GM12878 (cell line): ENCODE measurements around the gene CCDC47. TPM values are rescaled to one million over a fixed set of nuclear protein-coding genes. Genes with fewer than 3 reads are reported as not detected.

Experiments
- ATAC-seq: fragments of 200-7000 bp; cut with Tn5 transposase; 3 replicates; pipeline ENCODE4 v1.9.1; 2020; ENCODE audit warnings: mild to moderate bottlenecking, moderate library complexity
- BruUV-seq: library from RNA; stranded (reverse); fragments of 400-500 nt; replicated peaks from 2 replicates; lab custom pipeline; 2021; lab: Mats Ljungman, UMichigan
- CTCF ChIA-PET: fragments of 300-600 bp; sonication (Branson Sonifier 250); formaldehyde crosslinking; extraction: SDS; loops from one replicate; lab custom pipeline; 2021; ENCODE audit warnings: inconsistent platforms; lab: Yijun Ruan, JAX
- POLR2A ChIA-PET: fragments of 350-600 bp; formaldehyde crosslinking; extraction: SDS; loops from one replicate; lab custom pipeline; 2021; ENCODE audit warnings: inconsistent platforms; lab: Charles Lee
- RAD21 ChIA-PET: fragments of 300-600 bp; sonication (Branson Sonifier 250); formaldehyde crosslinking; loops from one replicate; lab custom pipeline; 2023; ENCODE audit warnings: antibody characterized with exemption; ENCODE audit not compliant: unreplicated experiment; lab: Charles Lee
- SMC1A ChIA-PET: fragments of 300-600 bp; sonication (Branson Sonifier 250); formaldehyde crosslinking; loops from one replicate; lab custom pipeline; 2023; ENCODE audit not compliant: unreplicated experiment, uncharacterized antibody; lab: Charles Lee
- DNase-seq: peaks from one replicate; pipeline ENCODE4 v3.0.0-alpha.2; 2011; ENCODE audit warnings: low read depth, low spot score
- FAIRE-seq: peaks from 3 replicates; lab custom pipeline; 2011; peaks lifted over from hg19 to GRCh38; lab: Jason Lieb, UNC
- H2AFZ ChIP-seq: 2 replicates; pipeline ENCODE4 v1.6.0; 2011; ENCODE audit warnings: low read depth, low read length, control low read depth; ENCODE audit not compliant: control insufficient read depth
- H3K27ac ChIP-seq: 2 replicates; pipeline ENCODE4 v1.5.1; 2011; ENCODE audit warnings: control low read depth; ENCODE audit not compliant: control insufficient read depth, insufficient read depth
- H3K27me3 ChIP-seq, 2 experiments: replicated peaks in 1 of 2; 2 replicates each; pipeline versions ENCODE4 v1.6.0 to v1.6.1; 2011; ENCODE audit warnings: low read length in 1 of 2; ENCODE audit not compliant: control insufficient read depth in 2 of 2, insufficient read depth in 2 of 2
- H3K36me3 ChIP-seq, 2 experiments: 2 replicates each; pipeline ENCODE4 v1.5.1; 2011; ENCODE audit warnings: low read length in 1 of 2; ENCODE audit not compliant: control insufficient read depth in 2 of 2, insufficient read depth in 2 of 2
- H3K4me1 ChIP-seq: 2 replicates; pipeline ENCODE4 v1.6.1; 2011; ENCODE audit warnings: mild to moderate bottlenecking, low read length, moderate library complexity, mixed read lengths; ENCODE audit not compliant: control insufficient read depth, insufficient read depth
- H3K4me2 ChIP-seq: 2 replicates; pipeline ENCODE4 v1.6.0; 2011; ENCODE audit warnings: control low read depth; ENCODE audit not compliant: control insufficient read depth, insufficient read depth
- H3K4me3 ChIP-seq: fragments of 200-600 bp; sonication (generic); 2 replicates; pipeline ENCODE4 v1.5.1; 2016
- H3K79me2 ChIP-seq: 2 replicates; pipeline ENCODE4 v1.6.0; 2011; ENCODE audit warnings: low read length; ENCODE audit not compliant: control insufficient read depth, insufficient read depth
- H3K9ac ChIP-seq: 2 replicates; pipeline ENCODE4 v1.8.0; 2011; ENCODE audit warnings: low read length, control low read depth, mixed read lengths; ENCODE audit not compliant: control insufficient read depth, insufficient read depth
- H3K9me3 ChIP-seq: replicated peaks from 3 replicates; pipeline ENCODE4 v1.5.1; 2011; ENCODE audit warnings: mild to moderate bottlenecking, low read length; ENCODE audit not compliant: control insufficient read depth, insufficient read depth
- H4K20me1 ChIP-seq: 2 replicates; pipeline ENCODE4 v1.6.0; 2011; ENCODE audit not compliant: control insufficient read depth, insufficient read depth
- BACH1 ChIP-seq: fragments of 450-650 bp; IDR thresholded peaks from 2 replicates; pipeline ENCODE4 v1.6.1; 2017; ENCODE audit warnings: mild to moderate bottlenecking, borderline replicate concordance
- CREB1 ChIP-seq: IDR thresholded peaks from 2 replicates; pipeline ENCODE4 v1.6.1; 2012; ENCODE audit warnings: low read depth, mild to moderate bottlenecking, inconsistent platforms
- DPF2 ChIP-seq: fragments of 450-650 bp; IDR thresholded peaks from 2 replicates; pipeline ENCODE4 v1.6.1; 2017; ENCODE audit warnings: mild to moderate bottlenecking
- EP300 ChIP-seq, 2 experiments: fragments of 150-350 bp in 1 of 2; IDR thresholded peaks; 2 replicates each; pipeline ENCODE4 v1.6.1; 2011 to 2012; ENCODE audit warnings: low read depth in 2 of 2, low read length in 2 of 2, borderline replicate concordance in 1 of 2, improper control_type of control experiment in 1 of 2, inconsistent platforms in 1 of 2; ENCODE audit not compliant: control insufficient read depth in 1 of 2
- MTA2 ChIP-seq: fragments of 450-650 bp; IDR thresholded peaks from 2 replicates; pipeline ENCODE4 v1.6.1; 2016; ENCODE audit warnings: low read depth, mild to moderate bottlenecking, moderate library complexity
- NRF1 ChIP-seq: conservative IDR thresholded peaks from 2 replicates; pipeline ENCODE4 v1.6.1; 2011; ENCODE audit warnings: mild to moderate bottlenecking, low read depth, low read length, improper control_type of control experiment
- POU2F2 ChIP-seq: IDR thresholded peaks from 3 replicates; pipeline ENCODE4 v1.6.1; 2011; ENCODE audit warnings: low read depth, mild to moderate bottlenecking, low read length, borderline replicate concordance
- RCOR1 ChIP-seq: conservative IDR thresholded peaks from 2 replicates; pipeline ENCODE4 v1.6.1; 2012; ENCODE audit warnings: low read depth, low read length, improper control_type of control experiment
- SMARCA5 ChIP-seq: fragments of 450-650 bp; IDR thresholded peaks from 2 replicates; pipeline ENCODE4 v1.6.1; 2017; ENCODE audit warnings: mild to moderate bottlenecking
- SP1 ChIP-seq: IDR thresholded peaks from one replicate; pipeline ENCODE4 v1.6.1; 2011; ENCODE audit warnings: low read depth, low read length
- STAT1 ChIP-seq: fragments of 450-650 bp; conservative IDR thresholded peaks from 2 replicates; pipeline ENCODE4 v1.6.1; 2014; ENCODE audit warnings: antibody characterized with exemption, mild to moderate bottlenecking
- TAF1 ChIP-seq: IDR thresholded peaks from 2 replicates; pipeline ENCODE4 v1.6.1; 2011; ENCODE audit warnings: mild to moderate bottlenecking, low read depth, low read length, borderline replicate concordance
- TBL1XR1 ChIP-seq: IDR thresholded peaks from 2 replicates; pipeline ENCODE4 v1.6.1; 2012; ENCODE audit warnings: low read depth, low read length, improper control_type of control experiment
- TCF3 ChIP-seq: IDR thresholded peaks from 2 replicates; pipeline ENCODE4 v1.6.1; 2012; ENCODE audit warnings: low read depth, mild to moderate bottlenecking, low read length, borderline replicate concordance; ENCODE audit not compliant: insufficient read depth
- ZNF24 ChIP-seq: fragments of 450-650 bp; IDR thresholded peaks from 2 replicates; pipeline ENCODE4 v1.6.1; 2017; ENCODE audit warnings: antibody characterized with exemption, mild to moderate bottlenecking
- ZNF687 ChIP-seq: fragments of 450-650 bp; IDR thresholded peaks from 2 replicates; pipeline ENCODE4 v1.6.1; 2017; ENCODE audit warnings: mild to moderate bottlenecking, moderate library complexity
- WGBS: methylation state at CpG from one replicate; pipeline ENCODE4 v1.1.6; 2016; ENCODE audit warnings: low lambda C conversion rate; ENCODE audit not compliant: insufficient replicate concordance, insufficient coverage; ENCODE audit errors: missing lambda C conversion rate; 5-methylcytosine and 5-hydroxymethylcytosine counted together
- in situ Hi-C: fragments of 300-500 bp; cut with MboI; formaldehyde crosslinking; loops from 9 replicates; pipeline ENCODE4 v1.14.3; 2018; ENCODE audit warnings: mixed read lengths
- intact Hi-C: fragments of 100-400 bp; cut with micrococcal nuclease; formaldehyde crosslinking; loops from one replicate; pipeline ENCODE4 v1.14.2; 2022; ENCODE audit not compliant: unreplicated experiment
- polyA plus RNA-seq, 11 experiments: library from polyadenylated mRNA; depleted of rRNA in 4 of 11; unstranded in 6 of 11; stranded (reverse) in 5 of 11; fragments of >200 nt; fragmentation: Nextera tagmentation in 4 of 11; fragmentation: Illumina TruSeq in 1 of 11; extraction: Ambion mirVana in 4 of 11; extraction: Trizol in 1 of 11; gene quantifications; 1 replicate in 1 of 11; 2 replicates in 10 of 11; pipeline versions ENCODE4 v1.2.1 to v1.2.3, GENCODE V29; 2011 to 2016; ENCODE audit warnings: inconsistent platforms in 2 of 11, missing spikeins in 2 of 11, low read depth in 1 of 11
- total RNA-seq, 4 experiments: library from RNA; depleted of rRNA in 3 of 4; stranded (reverse); fragments of >200 nt in 3 of 4; fragmentation: Illumina TruSeq in 1 of 4; extraction: Trizol in 1 of 4; gene quantifications; 2 replicates each; pipeline versions ENCODE4 v1.2.1 to v1.2.3, GENCODE V29; 2013 to 2021

The CCDC47 gene
- total and polyA plus RNA-seq, 10 of the 15 experiments (the other 5 are each of a cell fraction or from before 2014, with no cell fraction given), result 13.6 to 81.4 (median 58.9) TPM

GRCh38 chr17:63816123-63816522, 42.7 kb upstream of the CCDC47 start:
- DNase-seq, result no peak
- Histone ChIP-seq H3K79me2 (no peaks in the 10 kb centered on the region), H3K4me1 (no peaks in the 10 kb centered on the region), H3K4me2 (no peak overlapping the region), H2AFZ (no peak overlapping the region), H3K36me3 (peaks cover 38 to 55% of the 10 kb centered on the region in 2 experiments), H3K4me3 (no peak overlapping the region)
- intact Hi-C loops, result no loop called here
- ATAC-seq, result no peak
- SMC1A ChIA-PET, result interaction anchor here (1.6 to 2.0 kb wide), 2 partner anchors 12 to 52 kb away, joined by 3 to 5 read pairs; partner anchors contain the start of gene FTSJ3
- RAD21 ChIA-PET, result no interaction called here
- TF ChIP-seq TBL1XR1, result no peak
- TF ChIP-seq BACH1, result no peak
- TF ChIP-seq EP300 (IDR thresholded peaks at IDR 0.05; ENCODE audit: borderline replicate concordance in 1 of 2, control insufficient read depth in 1 of 2, low read depth in 2 of 2, low read length in 2 of 2), result no peak
- no peak for TF ChIP-seq SMARCA5
- no peak for TF ChIP-seq CREB1
- no peak for TF ChIP-seq ZNF687
- TF ChIP-seq TAF1, result no peak
- TF ChIP-seq POU2F2, result no peak
- no peak for TF ChIP-seq TCF3
- TF ChIP-seq RCOR1, result no peak
- TF ChIP-seq SP1, result no peak
- TF ChIP-seq MTA2, result no peak
- no peak for TF ChIP-seq STAT1
- no peak for TF ChIP-seq NRF1
- TF ChIP-seq ZNF24, result no peak
- TF ChIP-seq DPF2, result no peak
- TF ChIP-seq, all 136 proteins: peak for 0
- no peaks in the 10 kb centered on the region for H3K27me3 ChIP-seq
- no peak overlapping the region for H3K9ac ChIP-seq
- no peaks in the 10 kb centered on the region for H3K9me3 ChIP-seq
- POLR2A ChIA-PET, result no interaction called here
- in situ Hi-C loops, result no loop called here
- 100% methylated on average over 2 of the region's 2 CpGs for WGBS
- no peaks in the 10 kb centered on the region; the same call in 1 of the 2 replicates for H4K20me1 ChIP-seq
- no TSS peak for BruUV-seq
- no peak for FAIRE-seq
- no peak overlapping the region for H3K27ac ChIP-seq
- CTCF ChIA-PET, result interaction anchor here (1.1 to 2.0 kb wide), 2 partner anchors 12 to 50 kb away, joined by 3 to 4 read pairs; partner anchors contain the start of gene FTSJ3
